ENCODE data around the gene SLC17A2.

SLC17A2 gene

GRCh38 chr6:25922301-25922700 lies 8.2 kb downstream of the SLC17A2 start:
- FAIRE-seq: no peak
- TF ChIP-seq SPI1 (IDR thresholded peaks at IDR 0.05; ENCODE audit: low read depth, low read length) (no peak), POLR2AphosphoS5 (IDR thresholded peaks at IDR 0.05; ENCODE audit: low read depth, low read length) (no peak), TAF1 (IDR thresholded peaks at IDR 0.05; ENCODE audit: low read depth, low read length) (no peak), POU2F2 (IDR thresholded peaks at IDR 0.05; ENCODE audit: low read depth, low read length) (no peak), PAX5 (IDR thresholded peaks at IDR 0.05; ENCODE audit: insufficient read depth, low read length, severe bottlenecking) (no peak), POLR2A (IDR thresholded peaks at IDR 0.05; ENCODE audit: low read depth, low read length) (no peak)

GRCh38 chr6:25921525-25922203 lies 8.8 kb downstream of the SLC17A2 start:
- TF ChIP-seq POU2F2 (IDR thresholded peaks at IDR 0.05; ENCODE audit: low read depth, low read length) (no peak), POLR2AphosphoS5 (IDR thresholded peaks at IDR 0.05; ENCODE audit: low read depth, low read length) (no peak), SPI1 (IDR thresholded peaks at IDR 0.05; ENCODE audit: low read depth, low read length) (no peak), TAF1 (IDR thresholded peaks at IDR 0.05; ENCODE audit: low read depth, low read length) (no peak), PAX5 (IDR thresholded peaks at IDR 0.05; ENCODE audit: insufficient read depth, low read length, severe bottlenecking) (no peak), POLR2A (IDR thresholded peaks at IDR 0.05; ENCODE audit: low read depth, low read length) (no peak)
- DNase-seq (ENCODE audit: insufficient read length, low spot score) (no peak), FAIRE-seq (no peak)

More at GRCh38 chr6:25922301-25922700, 8.2 kb downstream of the SLC17A2 start:
- DNase-seq (ENCODE audit: insufficient read length, low spot score): no peak

- TF ChIP-seq POLR2A (IDR thresholded peaks at IDR 0.05; ENCODE audit: low read depth, low read length) (no peak), POU2F2 (IDR thresholded peaks at IDR 0.05; ENCODE audit: low read depth, low read length) (no peak), TAF1 (IDR thresholded peaks at IDR 0.05; ENCODE audit: low read depth, low read length) (no peak), POLR2AphosphoS5 (IDR thresholded peaks at IDR 0.05; ENCODE audit: low read depth, low read length) (no peak), SPI1 (IDR thresholded peaks at IDR 0.05; ENCODE audit: low read depth, low read length) (no peak), PAX5 (IDR thresholded peaks at IDR 0.05; ENCODE audit: insufficient read depth, low read length, severe bottlenecking) (no peak)
- FAIRE-seq (no peak), DNase-seq (ENCODE audit: insufficient read length, low spot score) (no peak)
These were observed 10.8 kb downstream of the SLC17A2 start for GRCh38 chr6:25919657-25920056.

GRCh38 chr6:25918083-25918683 lies 12.3 kb downstream of the SLC17A2 start:
- DNase-seq (ENCODE audit: insufficient read length, low spot score) (no peak), FAIRE-seq (no peak)
- no peak for TF ChIP-seq SPI1 (IDR thresholded peaks at IDR 0.05; ENCODE audit: low read depth, low read length)
- no peak for TF ChIP-seq POLR2A (IDR thresholded peaks at IDR 0.05; ENCODE audit: low read depth, low read length)
- no peak for TF ChIP-seq PAX5 (IDR thresholded peaks at IDR 0.05; ENCODE audit: insufficient read depth, low read length, severe bottlenecking)
- TF ChIP-seq POLR2AphosphoS5 (IDR thresholded peaks at IDR 0.05; ENCODE audit: low read depth, low read length): no peak
- TF ChIP-seq POU2F2 (IDR thresholded peaks at IDR 0.05; ENCODE audit: low read depth, low read length): no peak
- TF ChIP-seq TAF1 (IDR thresholded peaks at IDR 0.05; ENCODE audit: low read depth, low read length): no peak

- no peak for TF ChIP-seq TAF1 (IDR thresholded peaks at IDR 0.05; ENCODE audit: low read depth, low read length)
- TF ChIP-seq SPI1 (IDR thresholded peaks at IDR 0.05; ENCODE audit: low read depth, low read length): no peak
- no peak for TF ChIP-seq POLR2A (IDR thresholded peaks at IDR 0.05; ENCODE audit: low read depth, low read length)
- no peak for TF ChIP-seq POU2F2 (IDR thresholded peaks at IDR 0.05; ENCODE audit: low read depth, low read length)
- TF ChIP-seq POLR2AphosphoS5 (IDR thresholded peaks at IDR 0.05; ENCODE audit: low read depth, low read length): no peak
- TF ChIP-seq PAX5 (IDR thresholded peaks at IDR 0.05; ENCODE audit: insufficient read depth, low read length, severe bottlenecking): no peak
- DNase-seq (ENCODE audit: insufficient read length, low spot score): no peak
- FAIRE-seq: no peak
These were observed 13.6 kb downstream of the SLC17A2 start for GRCh38 chr6:25916789-25917490.

GRCh38 chr6:25916330-25916729 lies 14.2 kb downstream of the SLC17A2 start:
- FAIRE-seq (no peak), DNase-seq (ENCODE audit: insufficient read length, low spot score) (no peak)
- TF ChIP-seq TAF1 (IDR thresholded peaks at IDR 0.05; ENCODE audit: low read depth, low read length): no peak

- no peak for TF ChIP-seq PAX5 (IDR thresholded peaks at IDR 0.05; ENCODE audit: insufficient read depth, low read length, severe bottlenecking)
- no peak for TF ChIP-seq POU2F2 (IDR thresholded peaks at IDR 0.05; ENCODE audit: low read depth, low read length)
- no peak for TF ChIP-seq POLR2A (IDR thresholded peaks at IDR 0.05; ENCODE audit: low read depth, low read length)
- no peak for TF ChIP-seq SPI1 (IDR thresholded peaks at IDR 0.05; ENCODE audit: low read depth, low read length)
- TF ChIP-seq TAF1 (IDR thresholded peaks at IDR 0.05; ENCODE audit: low read depth, low read length): no peak
- DNase-seq (ENCODE audit: insufficient read length, low spot score) (no peak), FAIRE-seq (no peak)
These were observed 16.8 kb downstream of the SLC17A2 start for GRCh38 chr6:25913741-25914140.

- TF ChIP-seq TAF1 (IDR thresholded peaks at IDR 0.05; ENCODE audit: low read depth, low read length) (no peak), POU2F2 (IDR thresholded peaks at IDR 0.05; ENCODE audit: low read depth, low read length) (no peak), POLR2A (IDR thresholded peaks at IDR 0.05; ENCODE audit: low read depth, low read length) (no peak), PAX5 (IDR thresholded peaks at IDR 0.05; ENCODE audit: insufficient read depth, low read length, severe bottlenecking) (no peak), SPI1 (IDR thresholded peaks at IDR 0.05; ENCODE audit: low read depth, low read length) (no peak), POLR2AphosphoS5 (IDR thresholded peaks at IDR 0.05; ENCODE audit: low read depth, low read length) (no peak)
- FAIRE-seq: no peak
- no peak for DNase-seq (ENCODE audit: insufficient read length, low spot score)
These were observed 19.1 kb downstream of the SLC17A2 start for GRCh38 chr6:25911351-25911750.

- DNase-seq (ENCODE audit: insufficient read length, low spot score) (no peak), FAIRE-seq (no peak)
- TF ChIP-seq POLR2AphosphoS5 (IDR thresholded peaks at IDR 0.05; ENCODE audit: low read depth, low read length) (no peak), TAF1 (IDR thresholded peaks at IDR 0.05; ENCODE audit: low read depth, low read length) (no peak), PAX5 (IDR thresholded peaks at IDR 0.05; ENCODE audit: insufficient read depth, low read length, severe bottlenecking) (no peak)
These were observed 22.9 kb downstream of the SLC17A2 start for GRCh38 chr6:25907475-25908014.

Measured in GM12891 (cell line).